ENCODE data around the gene ITPR1. TPM values are rescaled to one million over a fixed set of nuclear protein-coding genes. Genes with fewer than 3 reads are reported as not detected.

The ITPR1 gene
- total RNA-seq, 4 donors from 2014 or later: 58.8 to 67.2 (median 63.1) TPM

DNA sequence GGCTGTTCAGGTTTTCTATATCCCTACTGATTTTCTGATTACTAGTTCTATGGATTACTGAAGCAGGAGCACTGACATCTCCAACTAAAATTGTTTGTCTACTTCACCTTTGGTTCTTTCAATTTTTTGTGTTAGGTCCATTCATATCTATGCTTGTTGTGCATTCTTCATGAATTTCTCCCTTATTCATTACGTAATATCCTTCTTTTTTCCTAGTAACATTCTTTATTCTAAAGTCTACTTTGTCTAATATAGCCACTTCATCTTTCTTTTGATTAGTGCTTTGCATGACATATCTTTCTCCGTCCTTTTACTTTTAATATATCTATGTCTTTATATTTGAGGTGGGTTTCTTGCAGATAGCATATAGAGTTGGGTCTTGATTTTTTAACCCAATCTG, 369.8 kb downstream of the ITPR1 start:
- TF ChIP-seq, protein P1, sequence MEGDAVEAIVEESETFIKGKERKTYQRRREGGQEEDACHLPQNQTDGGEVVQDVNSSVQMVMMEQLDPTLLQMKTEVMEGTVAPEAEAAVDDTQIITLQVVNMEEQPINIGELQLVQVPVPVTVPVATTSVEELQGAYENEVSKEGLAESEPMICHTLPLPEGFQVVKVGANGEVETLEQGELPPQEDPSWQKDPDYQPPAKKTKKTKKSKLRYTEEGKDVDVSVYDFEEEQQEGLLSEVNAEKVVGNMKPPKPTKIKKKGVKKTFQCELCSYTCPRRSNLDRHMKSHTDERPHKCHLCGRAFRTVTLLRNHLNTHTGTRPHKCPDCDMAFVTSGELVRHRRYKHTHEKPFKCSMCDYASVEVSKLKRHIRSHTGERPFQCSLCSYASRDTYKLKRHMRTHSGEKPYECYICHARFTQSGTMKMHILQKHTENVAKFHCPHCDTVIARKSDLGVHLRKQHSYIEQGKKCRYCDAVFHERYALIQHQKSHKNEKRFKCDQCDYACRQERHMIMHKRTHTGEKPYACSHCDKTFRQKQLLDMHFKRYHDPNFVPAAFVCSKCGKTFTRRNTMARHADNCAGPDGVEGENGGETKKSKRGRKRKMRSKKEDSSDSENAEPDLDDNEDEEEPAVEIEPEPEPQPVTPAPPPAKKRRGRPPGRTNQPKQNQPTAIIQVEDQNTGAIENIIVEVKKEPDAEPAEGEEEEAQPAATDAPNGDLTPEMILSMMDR (IDR thresholded peaks at IDR 0.05; ENCODE audit: low read depth): no peak

DNA sequence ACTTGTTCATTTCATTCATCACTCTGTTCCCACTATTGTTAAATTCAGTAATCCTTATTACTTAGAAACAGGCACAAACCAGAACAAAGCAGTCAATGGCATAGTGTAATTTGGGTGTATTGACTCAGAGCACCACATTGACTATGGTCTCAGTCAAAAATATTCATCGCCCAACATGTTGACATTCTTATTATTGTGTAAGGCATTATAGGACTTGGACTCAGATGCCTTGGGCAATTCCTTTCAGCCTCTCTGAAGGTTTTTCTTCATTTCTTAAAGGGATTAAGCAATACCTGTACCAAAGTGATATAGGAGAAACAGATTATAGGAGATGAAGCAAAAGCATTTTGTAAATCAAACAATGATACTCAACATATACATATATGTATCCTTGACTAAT, 371.4 kb downstream of the ITPR1 start:
- TF ChIP-seq, protein P1 (IDR thresholded peaks at IDR 0.05; ENCODE audit: low read depth): no peak

DNA sequence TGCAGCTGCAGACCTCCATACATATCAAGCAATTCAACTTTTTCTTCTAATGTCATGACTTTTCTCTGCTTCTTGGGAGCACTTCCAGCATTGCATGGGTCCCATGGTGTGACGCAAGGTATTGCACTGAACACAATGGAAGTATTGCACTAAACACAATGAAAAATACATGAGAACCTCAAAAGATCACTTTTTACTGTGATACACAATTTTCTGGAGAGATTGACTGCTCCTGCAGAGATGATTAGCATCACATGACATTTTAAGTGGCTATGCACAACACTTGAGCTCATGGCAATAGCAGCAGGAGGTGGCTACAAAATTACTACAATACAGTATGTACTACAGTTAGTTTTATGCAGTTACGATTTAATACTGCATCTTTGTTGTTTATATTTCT, 372.6 kb downstream of the ITPR1 start:
- TF ChIP-seq, protein P1 (IDR thresholded peaks at IDR 0.05; ENCODE audit: low read depth): no peak

DNA sequence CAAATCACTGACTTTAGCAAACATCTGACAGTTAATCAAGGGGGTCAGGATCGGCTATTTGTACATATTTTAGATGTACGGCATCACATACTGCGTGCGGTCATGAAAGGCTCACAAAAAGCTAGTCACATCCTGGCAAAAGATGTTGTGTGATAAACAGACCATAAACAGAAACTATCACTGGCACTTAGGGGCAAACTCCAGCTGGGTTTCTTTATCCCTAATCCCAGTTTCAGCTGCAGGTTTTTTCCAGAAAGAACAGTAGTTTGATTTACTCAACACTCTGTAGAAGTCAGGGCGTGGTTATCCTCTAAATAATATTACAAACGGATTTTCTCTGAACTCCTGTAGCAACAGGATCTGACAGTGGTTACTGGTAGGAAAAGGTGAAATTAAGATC, 373.7 kb downstream of the ITPR1 start:
- TF ChIP-seq, protein P1 (IDR thresholded peaks at IDR 0.05; ENCODE audit: low read depth): no peak

DNA sequence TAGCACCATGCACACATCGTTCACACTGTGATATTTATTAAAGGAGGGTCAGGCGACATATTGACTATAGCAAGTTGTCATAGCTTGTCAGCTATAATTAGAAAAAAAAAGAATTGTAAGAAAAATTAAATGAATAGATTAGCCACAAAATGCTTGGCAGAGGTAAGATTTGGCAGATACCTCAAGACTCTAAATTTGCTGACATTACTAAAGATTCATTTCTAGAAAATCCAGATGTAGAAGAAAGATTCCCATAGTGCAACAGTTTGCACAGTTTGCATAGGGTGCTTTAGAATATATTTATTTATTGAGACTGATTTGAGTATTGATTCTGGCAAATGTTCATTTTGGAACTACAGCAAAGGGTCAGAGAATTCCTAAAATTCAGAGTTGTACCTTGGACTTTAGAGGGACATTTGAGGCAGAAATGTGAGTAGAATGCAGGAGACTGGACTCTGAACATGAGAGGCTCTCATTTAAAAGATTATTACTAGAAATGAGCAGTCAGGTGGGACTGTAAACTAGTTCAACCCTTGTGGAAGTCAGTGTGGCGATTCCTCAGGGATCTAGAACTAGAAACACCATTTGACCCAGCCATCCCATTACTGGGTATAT, 384.1 kb downstream of the ITPR1 start:
- TF ChIP-seq, protein P1 (IDR thresholded peaks at IDR 0.05; ENCODE audit: low read depth): no peak

DNA sequence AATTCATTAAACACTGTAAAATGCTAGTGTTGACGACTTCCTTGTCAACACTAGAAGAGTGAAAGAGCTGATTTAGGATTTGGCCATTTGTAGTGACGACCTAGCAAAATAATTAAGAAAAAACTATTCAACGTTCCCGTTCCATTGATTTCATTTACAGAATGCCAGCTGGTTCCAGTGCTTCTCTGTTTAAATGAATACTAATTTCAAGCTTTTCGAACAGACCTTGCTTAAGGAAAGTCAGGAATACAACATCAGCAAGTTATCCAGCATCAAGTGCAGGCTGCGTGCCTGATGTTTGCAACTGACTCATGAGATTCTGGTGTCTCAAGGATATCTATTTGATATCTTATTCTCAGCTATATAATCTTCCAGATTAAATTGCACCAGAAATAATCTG, 387.7 kb downstream of the ITPR1 start:
- TF ChIP-seq, protein P1 (IDR thresholded peaks at IDR 0.05; ENCODE audit: low read depth): no peak

DNA sequence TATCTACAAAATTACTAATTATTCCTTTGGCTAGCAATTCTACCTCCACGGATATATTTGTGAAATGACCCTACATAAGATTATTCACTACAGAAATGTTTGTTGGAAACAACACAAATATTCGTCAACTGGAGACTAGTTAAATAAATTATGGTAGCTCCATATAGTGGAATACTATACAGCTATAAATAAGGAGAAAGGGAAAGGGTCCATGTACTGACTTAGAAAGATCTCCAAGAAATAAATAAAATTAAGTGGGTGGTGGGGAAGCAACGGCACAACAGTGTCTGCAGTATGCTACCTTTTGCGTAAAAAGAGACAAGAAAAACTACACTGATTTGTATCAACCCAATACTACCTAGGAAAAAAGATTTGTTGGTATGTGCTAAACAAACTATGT, 389.4 kb downstream of the ITPR1 start:
- TF ChIP-seq, protein P1 (IDR thresholded peaks at IDR 0.05; ENCODE audit: low read depth): no peak

All from subcutaneous adipose tissue (tissue), 4 donors.